Activated CD4-positive, alpha-beta T cell treated with anti-CD3 and anti-CD28 coated beads, Interleukin-2, amount 50 U/mL, for 16 hours (primary cell): ENCODE measurements around the gene UBE2C.

Experiments used
- DNase-seq: peaks from one replicate; pipeline ENCODE4 v3.0.0-alpha.2; 2020

Gene UBE2C

GRCh38 chr20:45833883-45834796 is 21.7 kb downstream of the UBE2C start:
- peak; percentile 28 for DNase-seq

- no peak for DNase-seq
Observed at GRCh38 chr20:45834797-45835161, 22.3 kb downstream of the UBE2C start.

GRCh38 chr20:45835329-45835765 is 22.9 kb downstream of the UBE2C start:
- no peak for DNase-seq

- no peak for DNase-seq
Observed at GRCh38 chr20:45835825-45836224, 23.4 kb downstream of the UBE2C start.

GRCh38 chr20:45836841-45837240 is 24.4 kb downstream of the UBE2C start:
- DNase-seq, result no peak

GRCh38 chr20:45840700-45841198 is 28.3 kb downstream of the UBE2C start:
- DNase-seq, result no peak

GRCh38 chr20:45841407-45842129 is 29.1 kb downstream of the UBE2C start:
- DNase-seq, result no peak

GRCh38 chr20:45842169-45842812 is 29.8 kb downstream of the UBE2C start:
- DNase-seq, result no peak

- no peak for DNase-seq
Observed at GRCh38 chr20:45843506-45843905, 31.1 kb downstream of the UBE2C start.

- no peak for DNase-seq
Observed at GRCh38 chr20:45845452-45845851, 33.0 kb downstream of the UBE2C start.

GRCh38 chr20:45848421-45848820 is 36.0 kb downstream of the UBE2C start:
- no peak for DNase-seq

GRCh38 chr20:45848969-45849582 is 36.6 kb downstream of the UBE2C start:
- no peak for DNase-seq

GRCh38 chr20:45850238-45850637 is 37.8 kb downstream of the UBE2C start:
- no peak for DNase-seq

GRCh38 chr20:45850926-45851325 is 38.5 kb downstream of the UBE2C start:
- DNase-seq, result no peak

GRCh38 chr20:45851501-45851900 is 39.1 kb downstream of the UBE2C start:
- DNase-seq, result no peak

GRCh38 chr20:45852326-45852725 is 39.9 kb downstream of the UBE2C start:
- no peak for DNase-seq

- DNase-seq, result no peak
Observed at GRCh38 chr20:45853484-45853883, 41.0 kb downstream of the UBE2C start.

GRCh38 chr20:45857114-45857881 is 44.9 kb downstream of the UBE2C start, which contains the start of the genes ACOT8 and ZSWIM3:
Gene ACOT8 (minus strand): TSS chr20:45857392. CDS start chr20:45857315, 77 bp downstream.
Gene ZSWIM3 (plus strand): TSS chr20:45857614. CDS start chr20:45857826, 212 bp downstream.
- DNase-seq, result peak; percentile 100

GRCh38 chr20:45857882-45858216 is 45.4 kb downstream of the UBE2C start:
- peak; percentile 63 for DNase-seq

- DNase-seq, result no peak
Observed at GRCh38 chr20:45859916-45860315, 47.5 kb downstream of the UBE2C start.

GRCh38 chr20:45860560-45861220 is 48.2 kb downstream of the UBE2C start:
- no peak for DNase-seq
